ELF-1 (cell line): Measurements from ENCODE around the gene THAP5.
"Not testable (repeated sequence)": the region's sequence is repeated elsewhere in the genome, so short reads cannot be mapped to it uniquely, and the experiment has no call there.

Source experiments
- DNase-seq: peaks from one replicate; pipeline ENCODE4 v3.0.0-alpha.2; 2016; ENCODE audit warnings: low read depth, low spot score

The THAP5 gene

GRCh38 chr7:108585843-108586242 lies 16.3 kb upstream of the THAP5 start:
- no peak for DNase-seq

GRCh38 chr7:108584211-108584610 lies 14.7 kb upstream of the THAP5 start:
- no peak for DNase-seq

- peak; percentile 79 for DNase-seq
Measured at GRCh38 chr7:108581655-108582491, 12.4 kb upstream of the THAP5 start.

GRCh38 chr7:108580298-108580697 lies 10.8 kb upstream of the THAP5 start:
- no peak for DNase-seq

GRCh38 chr7:108578937-108579336 lies 9.4 kb upstream of the THAP5 start:
- DNase-seq = no peak

- no peak for DNase-seq
Measured at GRCh38 chr7:108576116-108576515, 6.6 kb upstream of the THAP5 start.

- no peak for DNase-seq
Measured at GRCh38 chr7:108575156-108575555, 5.7 kb upstream of the THAP5 start.

- DNase-seq = no peak
Measured at GRCh38 chr7:108572480-108572879, 3.0 kb upstream of the THAP5 start.

- no peak for DNase-seq
Measured at GRCh38 chr7:108570146-108570755, 745 bp upstream of the THAP5 start.

GRCh38 chr7:108568801-108569380 lies 615 bp downstream of the THAP5 start:
- DNase-seq = no peak

GRCh38 chr7:108565987-108566386 lies 3.5 kb downstream of the THAP5 start:
- DNase-seq = no peak

GRCh38 chr7:108561047-108561619 lies 8.4 kb downstream of the THAP5 start:
- DNase-seq = no peak

- no peak for DNase-seq
Measured at GRCh38 chr7:108559253-108559652, 10.3 kb downstream of the THAP5 start.

- DNase-seq = no peak
Measured at GRCh38 chr7:108557617-108558016, 11.9 kb downstream of the THAP5 start.

- no peak for DNase-seq
Measured at GRCh38 chr7:108557191-108557590, 12.3 kb downstream of the THAP5 start.

- not testable (repeated sequence) for DNase-seq
Measured at GRCh38 chr7:108556665-108557064, 12.8 kb downstream of the THAP5 start.

GRCh38 chr7:108548141-108548896 lies 21.2 kb downstream of the THAP5 start:
- not testable (repeated sequence) for DNase-seq

- no peak for DNase-seq
Measured at GRCh38 chr7:108541478-108541877, 28.0 kb downstream of the THAP5 start.

GRCh38 chr7:108538685-108539084 lies 30.8 kb downstream of the THAP5 start:
- not testable (repeated sequence) for DNase-seq

GRCh38 chr7:108538236-108538635 lies 31.3 kb downstream of the THAP5 start:
- DNase-seq = not testable (repeated sequence)

GRCh38 chr7:108537229-108537628 lies 32.3 kb downstream of the THAP5 start:
- no peak for DNase-seq

- no peak for DNase-seq
Measured at GRCh38 chr7:108535744-108536143, 33.8 kb downstream of the THAP5 start.
